Renal pelvis (tissue), 12 donors: ENCODE measurements around the gene GRIN2D. TPM values are rescaled to one million over a fixed set of nuclear protein-coding genes. Genes with fewer than 3 reads are reported as not detected.

Experiments
- DNase-seq: peaks from one replicate; pipeline ENCODE4 v3.0.0-alpha.2; 2013
- long read RNA-seq, 16 experiments: transcript quantifications; one replicate each; lab custom pipeline, GENCODE V29; 2026
- polyA plus RNA-seq, 3 donors: library from polyadenylated mRNA; unstranded; fragments of 120-200 nt; gene quantifications; one replicate each; pipeline ENCODE4 v1.2.1, GENCODE V29; 2013; ENCODE audit not compliant: insufficient read length in 3 of 3

Gene GRIN2D
- polyA plus RNA-seq: under 1 TPM; 0.52 to 0.83 (median 0.71) TPM
- long read RNA-seq, donor 1: 0 reads
- long read RNA-seq, donor 2: 0 reads
- long read RNA-seq, donor 3: 0 reads
- long read RNA-seq, donor 4: 0 reads
- long read RNA-seq, donor 5: 0 reads
- long read RNA-seq, donor 6: 0 reads
- long read RNA-seq, donor 7: 0 reads
- long read RNA-seq, donor 8: 0 reads
- long read RNA-seq, donor 9: 0 reads
- long read RNA-seq, donor 10: 0 reads
- long read RNA-seq, donor 11: 0 reads
- long read RNA-seq, donor 12: 0 reads
- long read RNA-seq, donor 13: 0 reads
- long read RNA-seq, donor 14: 0 reads
- long read RNA-seq, donor 15: 0 reads
- long read RNA-seq, donor 16, partial matches to known transcripts: 5 of 5 reads
- long read RNA-seq, donor 16, other reads (novel, unspliced or antisense): 0 of 5 reads

DNA sequence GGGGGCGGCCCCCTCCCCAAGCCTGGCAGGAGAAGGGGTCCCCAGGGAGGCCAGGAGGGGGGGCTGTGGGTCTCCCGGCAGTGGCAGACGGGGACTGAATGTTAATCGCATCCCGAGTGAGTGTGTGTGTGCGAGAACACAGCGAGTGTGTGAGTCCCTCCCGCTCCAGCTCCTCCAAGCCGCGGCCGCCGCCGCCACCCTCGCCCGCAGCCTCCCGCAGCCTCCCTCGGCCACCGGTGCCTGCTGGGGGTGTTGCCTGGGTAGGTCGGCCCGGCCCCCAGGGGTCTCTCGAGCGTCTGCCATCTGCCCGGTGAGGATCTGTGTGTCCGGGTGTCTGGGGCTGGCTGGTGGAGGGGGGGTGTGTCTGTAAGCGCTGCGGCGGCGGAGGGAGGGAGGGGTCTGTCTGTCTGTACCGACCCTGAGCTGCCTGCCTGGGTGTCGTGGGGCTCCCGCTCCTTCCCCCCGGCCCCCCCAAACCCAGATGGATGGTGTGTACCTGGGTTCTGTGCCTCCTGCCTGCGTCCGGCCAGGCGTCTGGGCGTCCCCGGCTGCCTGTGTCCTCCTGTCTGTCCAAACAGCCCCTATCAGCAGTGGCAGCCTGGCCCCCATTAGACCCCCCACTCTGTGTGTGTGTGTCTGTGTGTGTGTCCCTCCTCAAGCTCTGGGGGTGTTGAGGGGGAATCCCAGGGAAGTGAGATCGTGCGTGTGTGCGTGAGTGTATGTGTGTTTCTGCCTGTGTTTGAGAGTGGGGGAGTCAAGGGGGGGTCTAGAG is at the start of gene GRIN2D:
GRIN2D (plus strand) TSS at position 110 of the 772 bp plus-strand sequence. CDS start 4,725 bp downstream, outside the sequence.
- DNase-seq: no peak

DNA sequence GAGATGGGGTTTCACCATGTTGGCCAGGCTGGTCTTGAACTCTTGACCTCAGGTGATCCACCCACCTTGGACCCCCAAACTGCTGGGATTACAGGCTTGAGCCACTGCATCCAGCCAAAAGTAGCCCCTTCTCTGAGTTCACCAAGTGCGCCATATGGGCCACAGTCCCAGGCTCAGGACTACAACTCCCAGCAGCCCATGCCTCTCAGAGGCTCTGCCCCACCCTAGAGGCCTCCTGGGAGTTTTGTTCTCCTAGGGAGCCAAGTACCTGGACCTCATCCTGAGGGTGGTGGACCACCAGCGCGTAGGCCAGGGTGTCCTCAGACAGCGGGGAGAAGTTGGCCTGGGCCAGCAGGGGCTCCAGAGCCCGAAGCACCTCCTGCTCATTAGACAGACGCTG is 48.6 kb upstream of the GRIN2D start:
- DNase-seq: no peak

DNA sequence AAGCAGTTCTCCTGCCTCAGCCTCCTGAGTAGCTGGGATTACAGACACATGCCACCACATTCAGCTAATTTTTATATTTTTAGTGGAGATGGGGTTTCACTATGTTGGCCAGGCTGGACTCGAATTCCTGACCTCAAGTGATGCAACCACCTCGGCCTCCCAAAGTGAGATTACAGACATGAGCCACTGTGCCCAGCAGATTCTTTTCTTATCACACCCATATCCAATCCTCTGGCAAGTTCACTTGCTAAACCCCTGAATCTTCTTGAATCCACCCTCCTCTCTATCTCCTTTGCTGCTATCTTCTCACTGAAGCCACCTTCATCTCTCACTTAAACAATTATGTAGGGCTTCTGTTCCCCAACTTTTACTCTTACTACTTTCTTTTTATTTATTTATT is 47.3 kb upstream of the GRIN2D start:
- DNase-seq: no peak

DNA sequence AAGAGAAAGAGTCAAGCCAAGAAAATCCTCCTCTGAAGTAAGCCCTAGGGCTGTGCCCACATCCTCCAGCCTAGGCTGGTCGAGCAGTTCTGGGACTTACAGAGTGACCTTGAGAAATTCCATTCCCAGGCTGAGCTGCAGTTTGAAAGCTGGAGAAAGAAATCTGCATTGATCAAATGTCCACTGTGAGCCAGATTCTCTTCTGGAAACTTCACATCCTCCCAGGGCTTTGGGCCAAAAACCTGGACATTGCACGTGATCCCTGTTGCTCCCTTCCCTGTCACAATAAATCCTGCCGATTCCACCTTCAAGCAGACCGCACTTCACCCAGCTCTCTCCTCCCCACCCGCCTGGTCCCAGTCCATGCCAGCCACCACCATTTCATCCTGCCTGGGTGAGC is 45.4 kb upstream of the GRIN2D start:
- no peak for DNase-seq

DNA sequence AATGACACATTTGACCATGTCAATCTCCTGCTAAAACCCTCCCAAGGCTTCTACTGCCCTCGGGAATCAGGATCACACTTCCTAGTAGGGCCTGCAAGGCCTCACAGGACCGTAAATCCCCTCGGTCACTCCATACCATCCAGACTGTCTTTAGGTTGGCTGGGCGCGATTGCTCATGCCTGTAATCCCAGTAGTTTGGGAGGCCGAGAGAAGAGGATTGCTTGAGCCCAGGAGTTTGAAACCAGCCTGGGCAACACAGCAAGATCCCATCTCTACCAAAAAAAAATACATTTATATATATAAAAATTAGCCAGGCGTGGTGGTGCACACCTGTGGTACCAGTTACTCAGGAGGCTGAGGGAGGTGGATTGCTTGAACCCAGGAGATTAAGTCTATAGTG is 44.7 kb upstream of the GRIN2D start:
- no peak for DNase-seq

DNA sequence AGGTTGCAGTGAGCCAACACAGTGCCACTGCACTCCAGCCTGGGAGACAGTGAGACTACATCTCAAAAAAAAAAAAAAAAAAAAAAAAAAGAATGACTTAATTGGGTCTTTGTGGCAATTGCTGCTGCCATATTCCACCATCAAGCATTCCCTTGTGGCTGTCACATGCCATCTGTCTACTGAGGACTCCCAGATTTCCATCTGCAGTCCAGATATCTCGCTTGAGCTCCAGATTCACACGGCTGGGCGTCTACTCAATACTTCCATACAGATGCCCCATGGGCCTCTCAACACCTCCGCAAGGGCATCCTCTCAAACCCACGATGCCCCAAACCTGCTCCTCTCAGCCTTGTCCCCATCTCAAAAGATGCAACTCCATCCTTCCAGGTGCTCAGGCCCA is 42.6 kb upstream of the GRIN2D start:
- no peak for DNase-seq

DNA sequence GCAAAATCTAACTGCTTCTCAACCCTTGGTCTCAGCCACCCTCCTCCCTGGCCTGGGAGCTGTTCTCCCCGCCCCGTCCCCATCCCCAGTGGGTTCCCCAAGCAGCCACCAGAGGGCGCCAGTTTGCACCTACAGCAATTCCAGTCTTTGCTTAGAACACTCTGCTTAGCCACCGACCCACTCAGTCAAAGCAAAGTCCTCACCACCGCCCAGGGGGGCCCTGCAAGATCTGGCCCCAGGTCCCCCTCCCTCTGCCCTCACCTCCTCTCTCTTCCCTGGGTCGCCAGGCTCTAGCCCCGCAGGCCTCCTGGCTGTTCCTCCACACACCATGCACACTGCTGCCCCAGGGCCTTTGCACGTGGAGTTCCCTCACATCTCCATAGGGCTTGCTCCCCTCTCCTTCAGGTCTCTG is 42.1 kb upstream of the GRIN2D start:
- DNase-seq: no peak

DNA sequence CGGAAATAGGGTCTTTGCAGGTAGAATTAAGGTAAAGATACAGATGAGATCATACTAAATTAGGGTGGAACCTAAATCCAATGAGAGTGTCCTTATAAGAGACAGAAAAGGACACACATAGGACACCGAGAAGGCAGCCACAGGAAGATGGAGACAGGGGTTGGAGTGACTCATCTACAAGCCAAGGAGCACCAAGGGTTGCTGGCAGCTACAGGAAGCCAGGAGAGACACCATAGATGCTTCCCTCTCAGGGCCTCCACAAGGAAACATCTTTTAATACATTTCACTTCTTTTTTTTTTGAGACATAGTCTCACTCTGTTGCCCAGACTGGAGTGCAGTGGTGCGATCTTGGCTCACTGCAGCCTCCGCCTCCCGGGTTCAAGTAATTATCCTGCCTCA is 39.8 kb upstream of the GRIN2D start:
- DNase-seq: no peak

DNA sequence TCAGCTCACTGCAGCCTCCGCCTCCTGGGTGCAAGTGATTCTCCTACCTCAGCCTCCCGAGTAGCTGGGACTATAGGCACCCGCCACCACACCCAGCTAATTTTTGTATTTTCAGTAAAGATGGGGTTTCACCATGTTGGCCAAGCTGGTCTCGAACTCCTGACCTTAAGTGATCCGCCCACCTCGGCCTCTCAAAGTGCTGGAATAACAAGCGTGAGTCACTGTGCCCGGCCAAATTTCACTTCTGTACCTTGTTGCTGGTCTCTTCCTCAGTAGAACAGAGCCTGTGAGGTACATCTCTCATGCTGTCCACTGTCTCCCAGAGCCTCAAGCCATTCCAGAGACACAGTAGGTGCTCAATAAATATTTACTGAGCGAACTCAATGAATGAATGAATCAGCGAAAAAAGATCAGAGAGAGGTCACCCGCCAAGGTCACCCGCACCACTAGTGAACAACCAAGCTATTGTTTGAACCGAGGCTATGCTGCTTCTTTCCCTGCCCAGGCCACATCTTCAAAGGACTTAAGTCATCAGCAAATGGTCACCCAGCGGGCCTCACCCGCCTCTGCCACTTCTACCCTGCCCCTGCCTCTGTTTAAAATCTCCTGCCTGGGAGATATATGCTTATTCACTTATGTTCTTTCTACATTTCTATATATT is 39.0 kb upstream of the GRIN2D start:
- DNase-seq: no peak

DNA sequence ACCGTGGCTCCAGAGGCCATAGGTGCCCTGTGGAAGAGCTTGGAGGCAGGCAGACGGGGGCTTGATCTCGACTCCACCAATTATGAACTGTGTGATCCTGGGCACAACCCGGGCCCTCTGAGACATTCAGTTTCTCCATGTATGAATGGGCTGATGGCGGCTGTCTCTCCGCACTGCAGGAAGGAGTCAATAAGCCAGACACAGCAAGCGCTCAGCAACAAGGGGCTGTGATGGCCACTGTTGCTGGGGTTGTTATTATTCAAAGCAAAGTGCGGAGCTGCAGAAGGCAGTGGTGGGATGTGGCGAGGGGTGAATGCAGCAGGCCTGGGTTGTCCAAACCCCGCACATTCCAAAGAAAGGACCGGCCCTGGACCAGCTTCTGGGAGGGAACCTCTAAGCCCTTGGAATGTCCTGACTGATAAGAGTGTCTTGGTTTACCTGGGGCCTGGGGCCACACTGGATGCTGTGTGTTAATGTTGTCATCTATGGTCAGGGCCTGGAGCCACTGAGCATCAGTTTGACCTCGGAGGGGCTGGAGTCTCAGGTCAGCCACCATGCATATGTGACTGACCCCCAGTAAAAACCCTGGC is 38.0 kb upstream of the GRIN2D start:
- DNase-seq: no peak

DNA sequence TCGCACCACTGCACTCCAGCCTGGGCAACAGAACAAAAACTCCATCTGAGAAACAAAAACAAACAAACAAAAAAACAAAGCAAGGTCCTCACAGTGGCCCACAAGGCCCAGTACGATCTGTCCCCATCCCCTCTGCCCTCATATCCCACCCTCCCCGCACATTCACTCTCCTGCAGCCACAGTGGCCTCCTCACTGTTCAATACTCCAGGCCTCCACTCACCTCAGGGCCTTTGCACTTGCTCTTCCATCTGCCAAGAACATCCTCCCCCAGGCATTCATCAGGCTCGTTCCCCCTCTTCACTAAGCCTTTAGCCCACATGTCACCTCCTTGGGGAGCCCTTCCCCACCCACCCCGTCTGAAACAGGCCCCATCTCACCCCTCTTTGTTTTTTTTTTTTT is 34.3 kb upstream of the GRIN2D start:
- DNase-seq: no peak

DNA sequence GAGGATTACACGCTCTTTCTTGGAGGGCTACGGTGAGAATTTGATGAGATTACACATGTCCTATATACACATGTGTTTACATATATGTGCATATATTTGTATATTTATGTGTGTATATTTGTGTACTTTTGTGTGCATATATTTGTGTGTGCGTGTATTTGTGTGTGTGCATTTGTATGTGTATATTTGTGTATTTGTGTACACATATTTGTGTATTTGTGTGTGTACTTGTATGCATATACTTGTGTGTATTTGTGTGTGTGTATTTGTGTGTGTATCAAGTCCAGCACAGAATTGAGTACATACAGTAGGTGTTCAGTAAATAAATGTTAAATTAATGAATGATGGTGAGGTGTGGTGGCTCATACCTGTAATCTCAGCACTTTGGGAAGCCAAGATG is 31.6 kb upstream of the GRIN2D start:
- DNase-seq: no peak

DNA sequence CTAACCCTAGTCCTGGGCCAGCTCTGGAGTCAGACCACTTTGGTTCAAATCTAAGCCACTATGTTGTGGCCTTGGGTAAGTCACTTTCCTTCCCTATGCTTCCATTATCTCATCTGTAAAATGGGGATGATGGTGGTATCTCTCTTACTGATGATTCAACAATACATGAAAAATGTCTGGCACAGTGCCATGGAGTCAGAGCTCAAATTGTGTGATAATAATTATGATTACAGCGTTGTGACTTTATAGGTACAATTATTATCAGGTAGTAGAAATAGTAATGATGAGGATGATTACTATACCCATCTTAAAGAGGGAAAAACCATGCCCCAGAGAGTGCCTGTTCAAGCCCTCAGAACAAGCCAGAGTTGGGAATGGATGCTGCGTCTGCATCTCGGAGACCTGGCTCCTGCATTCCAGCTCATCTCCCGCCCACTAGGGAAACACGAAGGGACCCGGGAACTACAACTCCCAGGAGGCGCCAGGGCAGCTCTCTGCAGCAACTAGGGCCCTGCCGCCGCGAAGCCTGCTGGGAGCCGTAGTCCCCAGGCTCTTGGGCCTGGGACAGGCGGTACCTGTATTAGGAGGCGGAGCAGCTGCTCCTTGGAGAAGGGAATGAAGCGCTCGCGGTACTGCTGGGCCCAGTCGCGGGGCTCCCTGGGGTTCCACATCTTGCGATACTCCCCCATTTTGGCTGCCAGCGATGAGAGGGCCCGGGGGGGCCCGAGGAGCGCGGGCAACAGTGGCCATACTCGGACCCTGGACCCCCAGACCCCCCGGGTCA is 30.6 kb upstream of the GRIN2D start:
- peak; percentile 96 for DNase-seq

DNA sequence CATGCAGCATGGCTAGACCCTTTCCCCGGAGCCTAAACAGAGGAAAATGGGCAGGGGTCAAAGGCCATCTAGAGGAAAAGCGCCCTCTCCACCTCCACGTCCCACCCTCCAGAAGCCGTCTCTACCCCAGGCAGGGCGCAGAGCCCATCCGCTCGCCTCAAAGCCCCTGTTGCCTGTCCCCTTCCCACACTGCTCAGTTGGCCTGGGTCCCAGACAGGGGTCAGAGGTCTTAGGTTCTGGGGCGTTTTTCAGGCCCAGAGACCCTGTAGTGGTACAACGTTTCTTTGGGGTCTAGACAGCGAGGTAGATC is 30.0 kb upstream of the GRIN2D start:
- no peak for DNase-seq

DNA sequence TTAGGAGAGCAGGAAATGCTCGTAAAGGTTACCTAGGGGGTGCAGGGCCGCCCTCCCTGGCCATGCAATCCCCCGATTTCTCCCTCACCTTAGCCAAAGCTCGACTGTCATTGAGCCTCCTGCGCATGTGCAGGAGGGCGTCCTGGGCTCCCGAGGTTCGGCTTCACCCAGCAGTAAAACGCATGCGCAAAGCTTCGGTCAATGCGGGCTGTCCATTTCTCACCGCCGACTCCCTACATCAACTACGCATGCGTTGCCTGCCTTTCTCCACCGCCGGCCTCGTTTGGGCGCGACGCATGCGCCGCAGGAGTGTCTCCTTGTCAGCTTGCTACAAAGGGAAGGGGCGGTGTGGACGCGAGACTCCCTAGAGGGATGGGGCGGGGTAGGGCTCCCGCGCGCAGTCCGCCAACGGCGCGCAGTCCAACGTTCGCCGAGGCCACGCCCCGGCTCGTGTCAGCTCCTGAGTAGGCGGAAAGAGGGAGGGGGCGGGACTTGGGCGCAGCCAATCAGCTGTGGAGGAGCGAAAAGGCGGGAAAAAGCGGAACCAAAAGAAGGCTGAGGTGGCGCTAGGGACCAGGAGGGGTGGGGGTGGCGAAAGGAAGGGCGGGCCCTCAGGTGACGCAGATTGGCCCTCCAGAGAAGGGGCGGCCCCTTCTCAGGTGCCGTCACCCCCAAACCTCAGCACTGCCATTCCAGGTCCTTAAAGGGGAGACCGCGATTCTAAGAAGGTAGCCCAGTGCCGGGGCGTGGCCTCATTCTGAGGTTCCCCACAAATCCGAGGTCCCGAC is 29.5 kb upstream of the GRIN2D start, which contains the start of the genes SYNGR4 and TMEM143:
SYNGR4 (plus strand) TSS at position 558 of the 788 bp plus-strand sequence. CDS start 1,476 bp downstream, outside the sequence.
TMEM143 (minus strand) TSS at position 131 of the 788 bp plus-strand sequence; CDS start at position 111, 20 bp downstream.
- DNase-seq: peak; percentile 100

DNA sequence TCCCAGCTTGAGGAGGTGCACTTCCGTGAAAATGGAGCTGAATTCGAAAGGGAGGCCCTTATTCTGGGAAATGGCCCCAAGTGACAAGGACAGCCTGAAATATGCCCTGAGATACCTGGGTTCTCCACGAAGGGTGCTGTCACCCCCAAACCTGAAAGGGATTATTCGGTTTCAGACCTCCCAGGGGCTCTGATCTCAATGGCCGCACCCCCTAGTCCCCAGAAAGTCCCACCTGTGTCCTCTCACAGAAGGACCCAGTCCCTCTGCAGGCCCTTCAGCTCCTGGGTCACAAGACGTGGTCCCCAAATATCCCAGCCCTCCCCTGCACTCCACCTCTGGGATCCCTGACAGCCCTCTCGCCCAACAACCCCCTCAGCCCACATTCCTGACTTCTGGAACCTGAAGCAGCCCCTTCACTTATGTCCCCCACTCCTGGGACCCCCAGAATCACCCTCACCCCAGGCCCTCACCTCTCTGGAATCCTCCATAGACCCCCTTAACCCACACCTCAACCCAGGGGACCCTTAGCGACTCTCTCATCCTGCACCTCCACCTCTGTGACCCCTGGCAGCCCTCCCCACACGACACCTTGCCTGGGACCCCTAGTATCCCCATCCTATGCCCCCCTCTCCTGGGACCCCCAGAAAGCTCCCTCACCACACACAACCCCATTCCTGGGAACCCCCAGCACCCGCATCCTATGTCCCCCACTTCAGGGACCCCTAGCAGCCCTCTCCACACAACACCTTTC is 28.7 kb upstream of the GRIN2D start:
- DNase-seq: no peak

DNA sequence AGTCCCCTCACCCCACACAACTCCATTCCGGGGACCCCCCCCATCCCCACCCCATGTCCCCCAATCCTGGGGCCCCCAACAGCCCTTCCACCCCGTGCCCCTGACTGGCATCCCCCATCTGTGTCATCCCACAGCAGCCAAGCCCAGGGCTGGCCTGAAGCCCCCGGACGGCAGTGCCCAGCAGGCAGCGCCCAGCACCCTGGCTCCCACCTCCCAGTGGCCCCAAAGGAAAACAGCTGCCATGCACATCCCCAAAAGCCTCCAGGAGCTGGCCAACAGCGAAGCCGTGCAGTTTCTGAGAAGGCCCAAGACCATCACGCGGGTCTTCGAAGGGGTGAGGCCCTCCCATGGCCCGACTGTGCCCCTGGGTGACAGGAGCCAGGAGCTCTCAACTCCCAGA is 27.9 kb upstream of the GRIN2D start:
- no peak for DNase-seq

DNA sequence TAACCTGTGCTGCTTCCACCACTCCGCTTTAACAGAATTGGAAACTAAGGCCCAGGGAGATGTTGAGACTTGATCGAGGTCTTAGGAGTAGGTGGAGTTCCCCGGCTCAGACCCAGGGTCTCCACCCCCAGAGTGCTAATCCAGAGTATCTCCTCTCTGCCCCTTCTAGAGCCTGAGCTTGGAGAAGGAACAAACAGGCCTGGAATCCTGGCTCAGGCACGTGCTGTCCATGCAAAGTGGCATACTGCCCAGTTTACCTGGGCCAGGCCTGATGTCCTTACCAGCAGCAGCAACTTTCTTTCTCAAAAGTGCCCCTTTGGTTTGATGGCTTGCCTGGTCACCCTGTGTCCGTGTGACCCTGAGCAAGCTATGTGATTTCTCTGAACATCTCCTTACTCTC is 25.6 kb upstream of the GRIN2D start:
- DNase-seq: no peak

DNA sequence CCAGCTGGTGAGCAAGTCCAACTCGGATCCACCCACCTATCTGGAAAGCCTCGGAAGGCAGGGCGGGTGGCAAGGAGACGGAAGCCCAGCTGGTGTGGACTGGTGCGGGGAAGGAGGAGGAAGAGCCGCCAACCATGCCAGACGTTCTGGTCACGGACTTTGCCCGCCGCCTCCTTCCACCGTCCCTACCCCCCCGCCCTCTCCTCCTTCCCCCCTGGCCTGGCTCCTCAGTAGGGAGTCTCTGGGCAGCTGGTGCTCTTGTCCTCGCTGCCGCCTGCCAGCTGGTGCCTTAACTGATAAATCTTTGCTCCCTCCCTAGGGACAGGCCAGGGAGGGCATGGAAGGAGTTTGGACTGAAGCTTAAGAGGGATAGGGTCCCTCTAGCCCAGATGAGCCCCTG is 24.5 kb upstream of the GRIN2D start:
- peak; percentile 54 for DNase-seq

DNA sequence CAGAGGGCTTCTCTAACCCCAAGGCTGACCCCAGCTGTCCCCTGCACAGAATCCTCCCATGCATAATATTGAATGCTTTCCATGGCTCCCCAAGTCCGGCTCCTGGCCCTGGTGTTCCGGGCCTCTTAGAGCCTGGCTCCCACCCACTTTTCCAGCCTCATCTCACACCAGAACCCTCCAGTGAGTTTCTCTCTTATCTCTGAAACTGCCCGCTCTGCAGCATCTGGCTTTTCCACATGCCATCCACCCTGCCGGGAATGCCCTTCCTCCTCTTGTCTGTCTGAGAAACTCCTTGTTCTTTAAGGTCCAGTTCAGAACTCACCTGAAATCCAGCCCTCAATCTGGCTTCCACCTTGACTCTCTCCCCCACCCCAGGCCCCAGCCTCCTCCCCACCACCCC is 22.5 kb upstream of the GRIN2D start:
- no peak for DNase-seq
